Ectodermal cell (in vitro differentiated cells): ENCODE data around the gene MICAL2.

ENCODE experiments used
- H3K27ac ChIP-seq: 2 replicates; pipeline ENCODE4 v1.7.0; 2013; ENCODE audit warnings: mild to moderate bottlenecking, low read depth, low read length; ENCODE audit not compliant: insufficient read depth, poor library complexity, severe bottlenecking
- H3K27me3 ChIP-seq: 2 replicates; pipeline ENCODE4 v1.7.0; 2013; ENCODE audit warnings: mild to moderate bottlenecking, low read length; ENCODE audit not compliant: insufficient read depth, control insufficient read depth, poor library complexity, severe bottlenecking
- H3K36me3 ChIP-seq: one replicate; pipeline ENCODE4 v1.7.0; 2013; ENCODE audit warnings: low read length; ENCODE audit not compliant: control insufficient read depth, insufficient read depth
- H3K4me1 ChIP-seq: one replicate; pipeline ENCODE4 v1.7.0; 2013; ENCODE audit warnings: low read length; ENCODE audit not compliant: control insufficient read depth, insufficient read depth
- H3K4me3 ChIP-seq: 2 replicates; pipeline ENCODE4 v1.7.0; 2013; ENCODE audit warnings: low read depth, low read length, control low read depth; ENCODE audit not compliant: insufficient read depth
- H3K9me3 ChIP-seq: 2 replicates; pipeline ENCODE4 v1.7.0; 2013; ENCODE audit warnings: mild to moderate bottlenecking, low read length, moderate library complexity; ENCODE audit not compliant: control insufficient read depth
- WGBS, 2 experiments: methylation state at CpG; one replicate each; pipeline ENCODE4 v1.1.7; 2013; ENCODE audit warnings: missing lambda C conversion rate in 2 of 2; 5-methylcytosine and 5-hydroxymethylcytosine counted together

The MICAL2 gene

GRCh38 chr11:12278766-12279671, 168.6 kb downstream of the MICAL2 start:
- WGBS, 2 experiments, result 91 to 92% methylated on average over 13 of the region's 13 CpGs
- H3K27ac ChIP-seq, result no peak overlapping the region
- no peak overlapping the region for H3K4me3 ChIP-seq
- H3K36me3 ChIP-seq, result no peaks in the 10 kb centered on the region
- H3K4me1 ChIP-seq, result no peaks in the 10 kb centered on the region
- H3K9me3 ChIP-seq, result no peaks in the 10 kb centered on the region
- H3K27me3 ChIP-seq, result no peaks in the 10 kb centered on the region

- H3K4me3 ChIP-seq, result no peak overlapping the region
- no peaks in the 10 kb centered on the region for H3K9me3 ChIP-seq
- no peaks in the 10 kb centered on the region for H3K36me3 ChIP-seq
- no peaks in the 10 kb centered on the region for H3K4me1 ChIP-seq
- no peaks in the 10 kb centered on the region for H3K27me3 ChIP-seq
- H3K27ac ChIP-seq, result no peak overlapping the region
- WGBS, 2 experiments, result 93 to 94% methylated on average over 4 of the region's 4 CpGs
Observed at GRCh38 chr11:12279672-12280108, 169.3 kb downstream of the MICAL2 start.

GRCh38 chr11:12280199-12280837, 169.9 kb downstream of the MICAL2 start:
- Histone ChIP-seq H3K27ac (no peak overlapping the region), H3K4me3 (no peak overlapping the region), H3K4me1 (no peaks in the 10 kb centered on the region), H3K9me3 (no peaks in the 10 kb centered on the region), H3K27me3 (no peaks in the 10 kb centered on the region), H3K36me3 (no peaks in the 10 kb centered on the region)
- WGBS, 2 experiments, result 84 to 86% methylated on average over 4 of the region's 4 CpGs

- H3K27me3 ChIP-seq, result no peaks in the 10 kb centered on the region
- no peaks in the 10 kb centered on the region for H3K9me3 ChIP-seq
- H3K4me3 ChIP-seq, result no peak overlapping the region
- no peaks in the 10 kb centered on the region for H3K36me3 ChIP-seq
- H3K27ac ChIP-seq, result no peak overlapping the region
- H3K4me1 ChIP-seq, result no peaks in the 10 kb centered on the region
- WGBS, 2 experiments, result 91 to 94% methylated on average over 15 of the region's 15 CpGs
Observed at GRCh38 chr11:12280838-12281565, 170.6 kb downstream of the MICAL2 start.

- WGBS, 2 experiments, result 39% methylated on average over 11 to 12 of the region's 12 CpGs
- no peak overlapping the region for H3K27ac ChIP-seq
- H3K4me3 ChIP-seq, result no peak overlapping the region
Observed at GRCh38 chr11:12281571-12282478, 171.4 kb downstream of the MICAL2 start.

GRCh38 chr11:12282676-12283075, 172.3 kb downstream of the MICAL2 start:
- no peak overlapping the region for H3K27ac ChIP-seq
- H3K36me3 ChIP-seq, result no peaks in the 10 kb centered on the region
- no peak overlapping the region for H3K4me3 ChIP-seq
- 90 to 92% methylated on average over 6 of the region's 6 CpGs for WGBS, 2 experiments
- H3K4me1 ChIP-seq, result peaks cover 6% of the 10 kb centered on the region
- no peaks in the 10 kb centered on the region for H3K9me3 ChIP-seq
- no peaks in the 10 kb centered on the region for H3K27me3 ChIP-seq

More at GRCh38 chr11:12281571-12282478, 171.4 kb downstream of the MICAL2 start:
- Histone ChIP-seq H3K27me3 (no peaks in the 10 kb centered on the region), H3K9me3 (no peaks in the 10 kb centered on the region), H3K36me3 (no peaks in the 10 kb centered on the region), H3K4me1 (no peaks in the 10 kb centered on the region)

GRCh38 chr11:12284316-12285050, 174.1 kb downstream of the MICAL2 start:
- H3K9me3 ChIP-seq, result no peaks in the 10 kb centered on the region
- 78 to 83% methylated on average over 2 to 4 of the region's 4 CpGs for WGBS, 2 experiments
- H3K36me3 ChIP-seq, result no peaks in the 10 kb centered on the region
- H3K27me3 ChIP-seq, result no peaks in the 10 kb centered on the region
- no peak overlapping the region for H3K4me3 ChIP-seq
- no peak overlapping the region for H3K27ac ChIP-seq
- H3K4me1 ChIP-seq, result peaks cover 9% of the 10 kb centered on the region

- H3K27me3 ChIP-seq, result no peaks in the 10 kb centered on the region
- H3K4me3 ChIP-seq, result no peak overlapping the region
- peaks cover 9% of the 10 kb centered on the region for H3K4me1 ChIP-seq
- 97 to 98% methylated on average over 3 to 4 of the region's 4 CpGs for WGBS, 2 experiments
- H3K27ac ChIP-seq, result no peak overlapping the region
- H3K9me3 ChIP-seq, result no peaks in the 10 kb centered on the region
- H3K36me3 ChIP-seq, result no peaks in the 10 kb centered on the region
Observed at GRCh38 chr11:12285106-12285505, 174.7 kb downstream of the MICAL2 start.

GRCh38 chr11:12285811-12286222, 175.4 kb downstream of the MICAL2 start:
- peaks cover 9% of the 10 kb centered on the region for H3K4me1 ChIP-seq

More at GRCh38 chr11:12285811-12286222, 175.4 kb downstream of the MICAL2 start:
- H3K9me3 ChIP-seq, result no peaks in the 10 kb centered on the region
- H3K27me3 ChIP-seq, result no peaks in the 10 kb centered on the region
- WGBS, 2 experiments, result 92% methylated on average over 6 of the region's 6 CpGs
- no peaks in the 10 kb centered on the region for H3K36me3 ChIP-seq
- H3K4me3 ChIP-seq, result no peak overlapping the region
- H3K27ac ChIP-seq, result no peak overlapping the region
